ENCODE data around the gene PDE2A. TPM values are rescaled to one million over a fixed set of nuclear protein-coding genes. Genes with fewer than 3 reads are reported as not detected.
"Not testable (repeated sequence)": the region's sequence is repeated elsewhere in the genome, so short reads cannot be mapped to it uniquely, and the experiment has no call there.

PDE2A gene
- total RNA-seq, 1 donor, result 1.3 TPM

- DNase-seq (ENCODE audit: low read depth in 2 of 3, low spot score in 2 of 3), result no peak
These were observed 112.4 kb downstream of the PDE2A start for GRCh38 chr11:72561856-72562255.

- DNase-seq (ENCODE audit: low read depth in 2 of 3, low spot score in 2 of 3), result not testable (repeated sequence)
These were observed 113.4 kb downstream of the PDE2A start for GRCh38 chr11:72560864-72561263.

- DNase-seq (ENCODE audit: low read depth in 2 of 3, low spot score in 2 of 3), result no peak
These were observed 117.8 kb downstream of the PDE2A start for GRCh38 chr11:72556433-72556832.

DNA sequence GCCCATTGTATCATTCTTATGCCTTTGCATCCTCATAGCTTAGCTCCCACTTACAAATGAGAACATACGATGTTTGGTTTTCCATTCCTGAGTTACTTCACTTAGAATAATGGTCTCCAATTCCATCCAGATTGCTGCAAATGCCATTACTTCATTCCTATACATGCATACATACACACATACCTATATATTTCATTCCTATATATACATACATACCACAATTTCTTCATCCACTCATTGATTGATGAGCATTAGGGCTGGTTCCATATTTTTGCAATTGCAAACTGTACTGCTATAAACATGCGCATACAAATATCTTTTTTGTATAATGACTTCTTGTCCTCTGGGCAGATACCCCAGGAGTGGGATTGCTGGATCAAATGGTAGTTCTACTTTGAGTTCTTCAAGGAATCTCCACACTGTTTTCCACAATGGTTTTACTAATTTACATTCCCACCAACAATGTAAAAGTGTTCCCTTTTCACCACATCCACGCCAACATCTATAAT lies 119.2 kb downstream of the PDE2A start:
- DNase-seq (ENCODE audit: low read depth in 2 of 3, low spot score in 2 of 3), result not testable (repeated sequence)

- peak in 2 of 3 donors; percentile 41 to 76 for DNase-seq (ENCODE audit: low read depth in 2 of 3, low spot score in 2 of 3)
These were observed 120.5 kb downstream of the PDE2A start for GRCh38 chr11:72553706-72554105.

DNA sequence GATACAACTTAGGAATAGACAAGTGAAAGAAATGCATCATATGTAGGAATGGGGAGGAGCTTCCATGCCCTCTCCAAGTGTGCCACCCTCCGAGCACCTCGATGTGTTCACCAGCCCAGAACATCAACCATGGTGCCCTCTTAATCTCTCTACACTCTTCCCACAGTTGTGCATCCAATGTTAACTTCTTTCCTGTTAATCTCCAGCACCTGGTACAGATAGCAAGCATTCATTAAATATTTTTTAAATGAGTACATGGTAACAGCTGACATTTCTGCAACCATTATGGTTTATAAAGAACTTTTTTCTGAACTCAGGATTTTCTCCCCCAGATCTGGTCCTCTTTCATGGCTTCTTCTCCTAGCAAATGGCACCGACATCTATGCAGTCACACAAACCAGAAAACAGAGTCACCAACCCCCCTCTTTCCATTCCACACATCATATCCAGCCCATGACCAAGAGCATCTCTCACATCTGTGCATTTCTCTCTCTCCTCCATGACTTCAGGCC lies 121.8 kb downstream of the PDE2A start:
- DNase-seq (ENCODE audit: low read depth in 2 of 3, low spot score in 2 of 3), result no peak

DNA sequence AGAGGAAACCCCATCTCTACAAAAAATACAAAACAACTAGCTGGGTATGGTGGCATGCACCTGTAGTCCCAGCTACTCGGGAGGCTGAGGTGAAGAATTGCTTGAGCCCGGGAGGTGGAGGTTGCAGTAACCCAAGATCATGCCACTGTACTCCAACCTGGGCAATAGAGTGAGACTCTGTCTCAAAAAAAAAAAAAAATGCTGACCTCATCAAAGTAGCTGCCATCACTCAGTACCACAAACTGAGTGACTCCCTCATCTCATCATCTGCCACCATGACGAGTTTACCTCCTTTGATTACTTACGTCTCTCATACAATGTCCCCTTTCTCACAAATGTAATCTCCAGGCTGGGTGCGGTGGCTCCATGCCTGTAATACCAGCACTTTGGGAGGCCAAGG lies 122.7 kb downstream of the PDE2A start:
- no peak for DNase-seq (ENCODE audit: low read depth in 2 of 3, low spot score in 2 of 3)

GRCh38 chr11:72548463-72548862 lies 125.8 kb downstream of the PDE2A start:
- DNase-seq (ENCODE audit: low read depth in 2 of 3, low spot score in 2 of 3), result no peak

DNA sequence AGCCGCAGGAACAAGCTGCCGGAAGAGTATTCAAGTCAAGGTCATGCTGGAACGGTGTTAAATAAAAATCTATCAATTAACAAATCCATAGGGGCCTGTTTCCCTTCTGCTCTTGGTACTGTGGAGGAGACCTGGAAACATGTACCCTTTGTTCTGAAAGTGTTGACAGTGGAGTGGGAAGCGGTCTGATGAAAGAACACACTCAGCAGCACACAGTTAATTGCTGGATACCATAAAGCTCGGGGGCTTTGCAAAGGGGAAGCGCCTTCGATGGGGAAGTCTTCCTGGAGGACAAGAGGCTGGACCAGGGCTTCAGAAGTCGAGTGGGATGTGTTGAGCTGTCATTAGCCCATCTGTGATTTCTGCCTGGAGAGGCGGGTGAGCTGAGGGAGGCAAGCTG lies 127.4 kb downstream of the PDE2A start:
- no peak for DNase-seq (ENCODE audit: low read depth in 2 of 3, low spot score in 2 of 3)

GRCh38 chr11:72544589-72544988 lies 129.6 kb downstream of the PDE2A start:
- no peak for DNase-seq (ENCODE audit: low read depth in 2 of 3, low spot score in 2 of 3)

DNA sequence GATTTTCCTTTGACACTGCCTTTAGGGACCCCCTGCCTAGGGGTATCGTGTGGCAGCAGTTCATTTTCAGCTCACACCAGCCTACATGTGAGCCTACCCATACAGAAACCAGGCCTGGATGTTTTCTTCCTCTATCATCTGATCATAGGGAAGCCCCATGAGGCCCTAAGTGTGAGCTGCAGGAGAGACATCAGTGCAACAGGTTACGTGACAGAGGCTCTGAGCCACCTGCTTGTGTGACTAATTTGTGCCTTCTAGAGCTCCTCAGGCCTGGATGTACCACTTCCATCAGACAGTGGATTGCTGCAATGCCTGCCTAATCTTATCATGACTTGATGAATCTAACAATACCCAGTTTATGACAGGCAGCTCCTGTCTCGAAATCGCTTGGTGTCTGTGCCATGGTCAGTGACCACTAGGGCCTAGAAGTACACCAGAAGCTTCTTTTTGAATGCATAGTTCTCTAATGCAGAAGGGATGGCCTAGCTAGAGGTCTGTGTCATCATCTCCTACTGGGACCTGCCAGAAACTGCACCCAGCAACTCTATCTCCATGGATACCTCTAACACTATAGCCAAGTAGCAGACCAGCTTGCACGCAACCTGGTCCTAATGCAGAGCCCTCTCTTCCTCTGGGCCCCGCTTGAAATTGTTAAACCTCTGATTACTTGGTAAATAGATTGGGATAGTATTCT lies 130.2 kb downstream of the PDE2A start:
- no peak for DNase-seq (ENCODE audit: low read depth in 2 of 3, low spot score in 2 of 3)

- DNase-seq (ENCODE audit: low read depth in 2 of 3, low spot score in 2 of 3), result no peak
These were observed 132.8 kb downstream of the PDE2A start for GRCh38 chr11:72541257-72541974.

DNA sequence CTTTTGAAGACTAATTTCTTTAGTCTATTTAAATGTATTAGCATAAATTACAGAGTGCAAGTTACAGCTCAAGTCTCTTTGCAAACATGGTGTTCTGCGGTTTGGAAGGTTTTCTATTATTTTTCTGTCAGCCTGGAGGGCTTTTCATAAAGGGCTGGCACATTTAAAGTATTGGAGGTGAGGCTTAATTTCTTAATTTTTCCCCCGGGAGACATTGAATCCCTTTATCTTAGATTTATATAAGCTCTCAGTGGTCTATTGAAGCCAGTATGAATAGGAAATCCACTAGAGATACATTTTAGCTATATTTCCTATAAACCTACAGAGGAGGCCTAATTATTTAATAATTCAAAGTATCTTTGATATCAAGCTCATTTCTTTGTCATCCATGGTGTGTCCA lies 137.2 kb downstream of the PDE2A start:
- DNase-seq (ENCODE audit: low read depth in 2 of 3, low spot score in 2 of 3), result no peak

- no peak for DNase-seq (ENCODE audit: low read depth in 2 of 3, low spot score in 2 of 3)
These were observed 139.1 kb downstream of the PDE2A start for GRCh38 chr11:72535194-72535547.

- no peak for DNase-seq (ENCODE audit: low read depth in 2 of 3, low spot score in 2 of 3)
These were observed 139.6 kb downstream of the PDE2A start for GRCh38 chr11:72534371-72535193.

DNA sequence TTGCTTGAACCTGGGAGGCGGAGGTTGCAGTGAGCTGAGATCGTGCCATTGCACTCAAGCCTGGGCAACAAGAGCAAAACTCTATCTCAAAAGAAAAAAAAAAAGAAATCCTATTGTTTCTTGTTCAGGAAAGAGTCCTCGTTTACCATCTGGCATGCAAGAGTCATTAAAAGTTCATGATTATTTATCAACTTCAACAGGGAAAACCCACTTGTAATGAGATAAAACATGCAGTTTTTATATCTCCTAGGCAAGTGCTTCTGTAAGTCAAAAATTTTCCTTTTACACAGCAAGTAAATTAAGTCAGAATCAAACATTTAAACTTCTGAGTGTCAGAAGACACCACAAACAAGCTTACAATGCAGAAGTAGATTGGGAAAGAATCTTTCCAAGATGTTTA lies 145.2 kb downstream of the PDE2A start:
- DNase-seq (ENCODE audit: low read depth in 2 of 3, low spot score in 2 of 3), result no peak

DNA sequence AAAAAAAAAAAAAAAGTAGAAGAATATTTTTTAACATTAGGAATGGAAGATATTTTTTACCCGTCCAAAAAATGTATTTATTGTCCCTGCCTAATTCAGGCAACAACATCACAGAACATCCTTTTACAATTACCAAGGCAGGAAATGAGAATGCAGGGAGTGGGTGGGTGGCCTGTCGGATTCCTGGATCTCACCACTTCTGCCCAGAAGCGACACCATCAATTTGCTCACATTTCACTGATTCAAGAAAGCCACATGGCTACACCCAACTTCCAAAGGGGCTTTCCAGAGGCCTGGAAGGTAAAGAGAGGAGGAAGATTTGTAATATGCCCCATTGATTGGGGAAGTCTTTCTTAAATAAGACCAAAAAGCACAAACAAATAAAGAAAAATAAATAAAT lies 146.1 kb downstream of the PDE2A start:
- no peak for DNase-seq (ENCODE audit: low read depth in 2 of 3, low spot score in 2 of 3)

Data from hematopoietic multipotent progenitor cell (in vitro differentiated cells).